Upper lobe of right lung (tissue), 1 donor: Measurements from ENCODE around the gene TLX2. TPM values are rescaled to one million over a fixed set of nuclear protein-coding genes. Genes with fewer than 3 reads are reported as not detected.

Experiments used
- ATAC-seq: fragments of 200-7000 bp; cut with Tn5 transposase; one replicate; pipeline ENCODE4 v1.9.1; 2020; ENCODE audit warnings: mild to moderate bottlenecking, moderate library complexity
- DNase-seq: peaks from one replicate; pipeline ENCODE4 v3.0.0-alpha.2; 2020
- H3K27ac ChIP-seq: fragments of 200-600 bp; one replicate; pipeline ENCODE4 v1.8.0; 2022
- H3K27me3 ChIP-seq: fragments of 200-600 bp; one replicate; pipeline ENCODE4 v1.8.0; 2022; ENCODE audit warnings: mild to moderate bottlenecking
- H3K36me3 ChIP-seq: fragments of 200-600 bp; one replicate; pipeline ENCODE4 v1.8.0; 2022
- H3K4me1 ChIP-seq: fragments of 200-600 bp; one replicate; pipeline ENCODE4 v1.8.0; 2022
- H3K4me3 ChIP-seq: fragments of 200-600 bp; one replicate; pipeline ENCODE4 v1.8.0; 2022; ENCODE audit warnings: mild to moderate bottlenecking
- H3K9me3 ChIP-seq: fragments of 200-600 bp; one replicate; pipeline ENCODE4 v1.8.0; 2022
- intact Hi-C: fragments of 100-400 bp; cut with DNase I; formaldehyde crosslinking; loops from one replicate; pipeline ENCODE4 v1.11.0; 2022
- total RNA-seq: library from RNA; stranded (reverse); fragmentation: NEBNext Ultra II Directional; extraction: Animal tissue kit (Norgen Biotek cat#: 25700); gene quantifications from one replicate; pipeline ENCODE4 v1.2.1, GENCODE V29; 2021
- TF ChIP-seq, protein P1 (sequence below): fragments of 200-600 bp; IDR thresholded peaks from one replicate; pipeline ENCODE4 v1.8.0; 2022; ENCODE audit warnings: antibody characterized with exemption
- donor health status: DM: no; HTN: yes; CAD: no; lungs with severe emphysema.

TLX2 gene
- total RNA-seq, 1 donor from 2014 or later: not detected

- Histone ChIP-seq H3K4me3 (no peak overlapping the region), H3K4me1 (peaks cover 22% of the 10 kb centered on the region), H3K27me3 (peaks cover 49% of the 10 kb centered on the region), H3K27ac (no peak overlapping the region), H3K9me3 (no peaks in the 10 kb centered on the region), H3K36me3 (peaks cover 9% of the 10 kb centered on the region)
- DNase-seq (no peak), ATAC-seq (no peak)
- TF ChIP-seq, protein P1, sequence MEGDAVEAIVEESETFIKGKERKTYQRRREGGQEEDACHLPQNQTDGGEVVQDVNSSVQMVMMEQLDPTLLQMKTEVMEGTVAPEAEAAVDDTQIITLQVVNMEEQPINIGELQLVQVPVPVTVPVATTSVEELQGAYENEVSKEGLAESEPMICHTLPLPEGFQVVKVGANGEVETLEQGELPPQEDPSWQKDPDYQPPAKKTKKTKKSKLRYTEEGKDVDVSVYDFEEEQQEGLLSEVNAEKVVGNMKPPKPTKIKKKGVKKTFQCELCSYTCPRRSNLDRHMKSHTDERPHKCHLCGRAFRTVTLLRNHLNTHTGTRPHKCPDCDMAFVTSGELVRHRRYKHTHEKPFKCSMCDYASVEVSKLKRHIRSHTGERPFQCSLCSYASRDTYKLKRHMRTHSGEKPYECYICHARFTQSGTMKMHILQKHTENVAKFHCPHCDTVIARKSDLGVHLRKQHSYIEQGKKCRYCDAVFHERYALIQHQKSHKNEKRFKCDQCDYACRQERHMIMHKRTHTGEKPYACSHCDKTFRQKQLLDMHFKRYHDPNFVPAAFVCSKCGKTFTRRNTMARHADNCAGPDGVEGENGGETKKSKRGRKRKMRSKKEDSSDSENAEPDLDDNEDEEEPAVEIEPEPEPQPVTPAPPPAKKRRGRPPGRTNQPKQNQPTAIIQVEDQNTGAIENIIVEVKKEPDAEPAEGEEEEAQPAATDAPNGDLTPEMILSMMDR: no peak
- intact Hi-C loops: no loop called here
Observed at GRCh38 chr2:74510272-74510671, 4.0 kb upstream of the TLX2 start.

GRCh38 chr2:74511104-74511989 is 2.9 kb upstream of the TLX2 start:
- no peak for ATAC-seq
- peaks cover 60% of the 10 kb centered on the region for H3K27me3 ChIP-seq
- intact Hi-C loops: no loop called here

DNA sequence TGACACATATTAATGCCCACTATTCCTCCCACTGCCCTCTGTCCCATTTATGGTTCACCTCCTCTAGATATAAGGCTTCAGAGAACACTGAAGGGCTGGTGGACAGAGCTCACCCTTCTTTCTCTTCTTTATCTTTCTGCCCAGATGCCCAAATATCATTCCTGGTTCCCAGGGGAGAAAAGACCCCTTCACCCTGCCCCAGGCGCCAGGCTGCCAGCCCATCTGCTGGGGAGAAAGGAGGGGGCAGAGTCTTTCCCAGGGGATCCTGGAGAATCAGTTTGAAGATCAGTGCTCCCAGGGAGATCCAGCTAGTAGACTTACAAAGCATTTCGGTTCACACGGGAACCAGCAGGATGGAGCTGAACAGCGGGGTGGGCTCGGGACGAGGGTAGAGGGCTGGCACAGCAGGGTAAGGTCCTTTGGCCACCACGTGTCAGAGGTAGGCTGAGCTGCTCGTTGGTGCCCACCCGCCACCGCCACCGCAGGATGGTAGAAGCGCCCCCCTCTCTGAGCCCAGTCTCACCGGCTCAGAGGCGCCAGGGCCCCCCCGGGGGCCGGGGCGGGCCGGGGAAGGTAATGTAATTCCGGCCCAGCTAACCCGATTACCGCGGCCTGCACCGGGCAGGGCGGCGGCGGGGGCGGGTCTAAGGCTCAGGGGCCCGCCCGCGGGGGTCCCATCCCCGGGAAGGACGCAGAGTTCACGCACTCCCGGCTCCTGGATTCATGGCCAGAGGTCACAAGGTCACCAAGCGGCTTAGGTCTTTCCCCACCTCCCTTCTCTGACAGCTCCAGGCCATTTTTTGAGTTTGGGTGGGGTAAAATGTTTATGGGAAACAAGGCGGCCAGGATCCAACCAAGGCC is 1.3 kb upstream of the TLX2 start:
- TF ChIP-seq, protein P1: no peak
- H3K27me3 ChIP-seq: peaks cover 76% of the 10 kb centered on the region
- ATAC-seq (no peak), DNase-seq (no peak)
- H3K4me3 ChIP-seq: no peak overlapping the region
- intact Hi-C loops: no loop called here
- no peak overlapping the region for H3K27ac ChIP-seq
- H3K9me3 ChIP-seq: no peaks in the 10 kb centered on the region
- H3K36me3 ChIP-seq: no peaks in the 10 kb centered on the region
- H3K4me1 ChIP-seq: peaks cover 17% of the 10 kb centered on the region

More at GRCh38 chr2:74511104-74511989, 2.9 kb upstream of the TLX2 start:
- Histone ChIP-seq H3K36me3 (no peaks in the 10 kb centered on the region), H3K4me3 (no peak overlapping the region), H3K4me1 (peaks cover 22% of the 10 kb centered on the region), H3K9me3 (no peaks in the 10 kb centered on the region), H3K27ac (no peak overlapping the region)
- TF ChIP-seq, protein P1: no peak
- no peak for DNase-seq

DNA sequence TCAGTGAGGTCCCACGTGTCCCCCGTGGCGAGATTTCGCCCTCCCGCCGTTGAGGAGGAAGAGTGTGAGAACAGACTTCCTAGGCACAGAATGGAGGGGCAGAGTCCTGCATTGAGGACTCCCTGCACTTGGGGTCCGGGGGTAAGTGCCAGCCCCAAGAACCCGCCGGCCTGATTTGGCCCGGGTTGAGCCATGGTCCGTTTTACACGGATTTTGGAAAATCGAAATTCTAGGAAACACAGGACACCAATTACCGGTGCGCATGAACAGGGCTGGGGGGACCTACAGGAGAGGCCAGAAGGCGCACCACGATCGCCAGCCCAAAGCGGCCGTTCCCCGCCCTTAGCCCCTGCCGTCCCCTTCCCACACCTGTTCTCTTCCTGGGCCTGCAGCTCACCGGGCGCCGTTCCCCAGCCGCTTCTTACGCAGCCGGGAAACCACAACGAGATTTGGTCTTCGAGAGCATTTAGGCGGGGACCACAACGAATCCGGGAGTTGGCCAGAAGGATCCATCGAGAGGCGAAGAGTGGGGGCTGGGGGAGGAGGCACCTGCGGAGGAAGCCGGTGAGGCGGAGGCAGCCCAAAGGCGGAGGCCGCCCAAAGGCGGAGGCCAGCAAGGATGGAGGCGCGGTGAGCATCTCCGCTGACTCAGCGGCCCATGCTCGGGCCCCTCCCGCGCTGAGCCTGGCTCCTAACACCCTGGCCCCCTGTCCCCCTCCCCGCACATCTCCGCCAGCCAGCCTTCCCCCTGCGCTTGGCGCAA is 464 bp upstream of the TLX2 start:
- no peak overlapping the region for H3K27ac ChIP-seq
- TF ChIP-seq, protein P1: no peak
- peaks cover 83% of the 10 kb centered on the region for H3K27me3 ChIP-seq
- peaks cover 14% of the 10 kb centered on the region for H3K4me1 ChIP-seq
- H3K4me3 ChIP-seq: no peak overlapping the region
- DNase-seq: no peak
- intact Hi-C loops: no loop called here
- no peaks in the 10 kb centered on the region for H3K36me3 ChIP-seq
- ATAC-seq: no peak
- H3K9me3 ChIP-seq: no peaks in the 10 kb centered on the region

DNA sequence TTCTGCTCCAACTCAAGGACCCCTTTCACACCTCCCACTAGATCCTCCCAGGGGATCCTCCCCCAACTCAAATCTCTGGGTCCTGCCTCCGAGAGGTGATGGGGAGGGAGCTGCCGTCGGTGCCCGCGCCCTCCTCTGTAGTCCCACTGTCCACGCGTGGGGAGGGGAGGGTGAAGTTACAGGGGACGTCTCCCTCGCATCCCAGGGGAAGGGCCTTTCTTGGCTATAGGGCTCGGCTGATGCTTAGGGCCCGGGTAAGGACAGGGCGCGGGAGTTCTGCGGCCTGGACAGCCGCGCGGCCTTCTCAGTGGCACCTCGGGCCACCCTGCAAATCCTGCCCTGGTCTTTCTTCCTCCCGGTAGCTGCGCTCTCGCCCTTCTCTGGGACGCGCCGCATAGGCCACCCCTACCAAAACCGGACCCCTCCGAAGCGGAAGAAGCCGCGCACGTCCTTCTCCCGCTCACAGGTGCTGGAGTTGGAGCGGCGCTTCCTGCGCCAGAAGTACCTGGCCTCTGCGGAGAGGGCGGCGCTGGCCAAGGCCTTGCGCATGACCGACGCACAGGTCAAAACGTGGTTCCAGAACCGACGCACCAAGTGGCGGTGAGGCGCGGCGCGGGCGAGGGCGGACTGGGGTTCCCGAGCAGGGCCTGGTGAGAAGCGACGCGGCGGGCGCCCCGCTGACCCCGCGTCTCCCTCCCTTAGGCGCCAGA is 1.2 kb downstream of the TLX2 start:
- Histone ChIP-seq H3K27me3 (peaks cover 98% of the 10 kb centered on the region), H3K4me1 (peaks cover 14% of the 10 kb centered on the region), H3K36me3 (no peaks in the 10 kb centered on the region), H3K9me3 (no peaks in the 10 kb centered on the region), H3K4me3 (peak overlapping the region; percentile 38), H3K27ac (no peak overlapping the region)
- TF ChIP-seq, protein P1: no peak
- ATAC-seq: peak; percentile 35
- intact Hi-C loops: no loop called here
- peak; percentile 72 for DNase-seq
